ENCODE results near the gene DCPS.
"Not testable (repeated sequence)": the region's sequence is repeated elsewhere in the genome, so short reads cannot be mapped to it uniquely, and the experiment has no call there.

DCPS gene

DNA sequence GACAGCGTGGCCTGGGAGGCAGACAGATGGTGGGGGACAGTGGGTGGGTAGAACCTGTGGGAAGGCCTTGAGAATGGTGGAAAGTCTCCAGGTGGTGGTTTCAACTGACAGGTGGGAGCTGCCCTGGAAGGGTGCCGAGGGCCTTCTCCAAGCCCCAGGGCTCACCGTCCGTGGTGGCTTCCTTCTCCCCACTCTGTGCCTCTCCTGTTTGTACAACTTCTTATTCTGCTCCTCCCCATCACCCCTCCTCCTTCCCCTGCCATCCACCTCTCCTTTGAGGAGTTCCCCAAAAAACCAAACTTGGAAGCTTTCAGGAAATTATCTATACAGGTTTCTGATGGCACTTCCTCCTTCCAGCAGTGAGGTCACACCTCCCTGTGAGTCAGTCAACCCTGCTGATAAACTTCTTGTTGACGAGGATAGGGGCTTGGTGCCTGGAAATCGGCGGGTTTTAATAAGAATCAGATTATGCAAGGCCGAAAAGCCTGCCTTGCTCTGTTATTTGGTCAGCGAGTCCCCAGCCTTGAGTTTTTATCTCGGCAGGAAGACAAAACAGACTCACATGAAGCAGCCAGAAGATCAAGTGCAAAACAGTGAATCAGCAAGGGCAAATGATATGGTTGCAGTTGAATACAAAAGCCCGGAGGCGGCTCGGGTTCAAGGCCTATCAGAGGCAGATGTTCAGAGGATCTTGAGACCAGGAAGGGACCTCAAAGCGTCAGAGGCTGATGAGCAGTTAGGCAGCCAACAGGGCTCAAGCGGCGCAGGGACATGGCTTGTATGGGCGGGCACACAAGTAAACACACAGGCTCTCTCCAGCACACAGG is 42.1 kb downstream of the DCPS start:
- DNase-seq, result no peak

DNA sequence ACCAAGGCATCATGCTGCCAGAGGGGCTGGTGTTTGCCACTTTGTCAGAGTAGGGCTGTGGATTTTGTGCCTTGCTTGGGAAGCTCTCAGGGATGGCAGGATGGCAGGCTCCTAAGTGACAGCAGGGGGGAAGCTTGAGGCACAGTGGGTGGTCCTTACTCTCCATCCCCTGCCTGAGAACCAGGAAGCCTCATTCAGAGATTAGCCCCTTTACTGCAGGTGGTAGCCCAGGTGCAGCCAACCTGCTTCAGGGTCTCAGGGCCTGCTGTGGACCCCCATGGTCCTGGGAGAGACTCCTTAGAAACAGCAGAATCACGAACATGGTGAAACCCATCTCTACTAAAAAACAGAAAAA is 42.7 kb downstream of the DCPS start:
- no peak for DNase-seq

DNA sequence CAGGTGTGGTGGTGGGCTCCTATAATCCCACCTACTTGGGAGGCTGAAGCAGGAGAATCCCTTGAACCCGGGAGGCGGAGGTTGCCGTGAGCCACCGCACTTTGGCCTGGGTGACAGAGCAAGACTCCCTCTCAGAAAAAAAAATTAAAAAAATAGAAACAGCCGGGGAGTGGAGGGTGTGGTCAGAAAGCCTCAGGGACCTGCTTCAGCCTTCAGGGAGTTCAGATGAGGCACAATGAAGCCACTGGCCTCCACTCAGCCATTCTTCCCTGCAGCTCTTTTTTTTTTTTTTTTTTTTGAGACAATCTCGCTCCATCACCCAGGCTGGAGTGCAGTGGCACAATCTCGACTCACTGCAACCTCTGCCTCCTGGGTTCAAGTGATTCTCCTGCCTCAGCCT is 43.1 kb downstream of the DCPS start:
- DNase-seq, result not testable (repeated sequence)

DNA sequence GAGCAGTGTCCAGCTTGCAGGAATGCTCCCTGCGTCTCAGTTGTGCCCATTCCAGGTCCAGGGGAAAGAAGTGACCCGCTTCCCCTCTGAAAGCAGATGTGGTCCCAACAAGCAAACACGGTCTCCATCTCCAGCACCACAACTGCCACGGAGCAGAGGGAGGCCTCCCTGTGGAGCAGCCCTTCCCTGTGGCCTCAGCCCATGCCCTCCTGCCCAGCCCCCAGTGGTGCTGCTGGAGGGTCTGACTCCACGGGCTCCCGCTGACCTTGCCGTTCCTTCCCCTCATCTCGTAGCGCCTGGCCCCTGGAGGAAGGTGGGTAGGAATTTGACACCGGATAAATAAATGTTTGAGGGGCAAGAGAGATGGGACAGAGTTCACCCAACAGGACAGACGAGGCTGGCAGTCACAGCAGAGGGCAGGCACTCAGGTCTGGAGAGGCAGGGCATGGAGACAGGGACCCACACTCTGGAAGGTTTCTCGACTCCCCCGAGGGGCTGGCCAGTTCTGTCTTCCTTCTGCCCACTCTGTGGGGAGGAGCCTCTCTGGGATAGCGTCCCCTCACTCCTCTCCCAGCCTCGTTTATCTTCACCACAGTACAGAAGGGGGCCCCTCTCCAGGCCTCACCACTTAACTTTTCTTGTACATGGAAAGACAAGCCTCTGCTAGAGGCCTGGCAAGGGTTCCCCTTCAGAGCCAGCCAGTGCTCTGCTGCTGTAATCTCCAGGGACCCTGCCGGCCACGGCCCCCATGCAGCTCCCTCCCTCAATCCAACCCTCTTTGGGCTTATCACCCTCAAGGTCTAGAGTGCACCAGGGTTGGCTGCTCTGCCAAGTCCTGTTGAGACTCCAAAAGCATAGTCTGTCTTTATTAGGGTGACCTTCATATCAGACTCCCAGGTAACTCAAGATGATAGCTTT is 44.1 kb downstream of the DCPS start:
- no peak for DNase-seq

DNA sequence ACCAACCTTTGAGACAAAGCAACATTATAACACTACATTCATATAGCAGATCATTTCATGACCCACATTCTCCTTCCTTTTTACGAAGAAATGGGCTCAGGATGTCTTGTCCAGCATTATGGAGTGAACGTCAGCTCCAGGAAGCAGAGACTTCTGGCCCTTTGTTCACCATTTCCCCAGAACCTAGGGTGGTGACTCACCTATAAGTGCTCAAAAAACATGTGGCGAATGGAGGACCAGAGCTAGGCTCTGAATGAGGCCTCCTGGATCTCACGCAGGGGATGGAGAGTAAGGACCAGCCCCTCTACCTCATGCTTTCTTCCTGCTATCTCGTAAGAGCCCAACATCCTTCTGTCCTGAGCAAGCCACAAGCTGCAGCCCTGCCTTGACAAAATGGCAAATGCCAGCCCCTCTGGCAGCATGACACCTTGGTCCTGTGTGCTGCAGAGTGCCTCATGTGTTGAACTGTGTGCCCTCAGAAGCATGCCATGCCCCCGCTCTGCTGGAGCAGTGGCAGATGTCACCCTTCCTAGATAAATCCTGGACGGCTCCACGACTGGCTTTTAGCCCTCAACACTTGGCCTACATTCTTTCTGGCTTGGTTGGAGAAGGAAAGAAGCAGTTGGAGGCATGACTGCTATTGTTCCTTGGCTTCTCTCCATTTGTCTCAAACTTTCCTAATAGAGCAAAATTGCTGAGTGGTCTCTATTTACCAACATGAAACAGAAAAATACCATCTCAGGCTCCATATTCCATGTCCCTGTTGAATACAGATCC is 45.1 kb downstream of the DCPS start:
- no peak for DNase-seq

DNA sequence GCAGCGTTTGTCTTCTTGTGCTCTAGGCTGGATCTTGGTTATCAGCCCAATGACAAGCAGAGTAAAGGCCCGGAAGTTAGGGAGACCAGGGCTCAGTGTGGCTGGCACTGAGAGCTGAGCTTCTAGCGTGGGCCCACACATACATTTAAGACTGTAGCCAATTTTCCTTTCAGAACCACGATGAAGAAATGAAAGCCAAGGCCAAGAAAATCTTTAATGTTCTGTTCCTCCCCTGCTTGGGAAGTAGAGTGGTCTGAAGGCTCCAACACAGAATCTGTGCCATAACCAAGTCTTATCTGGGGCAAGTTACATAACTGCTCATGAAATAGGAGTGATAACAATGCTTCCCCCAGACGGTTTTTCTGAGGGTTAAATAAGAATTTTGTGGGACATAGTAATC is 47.0 kb downstream of the DCPS start:
- DNase-seq, result no peak

DNA sequence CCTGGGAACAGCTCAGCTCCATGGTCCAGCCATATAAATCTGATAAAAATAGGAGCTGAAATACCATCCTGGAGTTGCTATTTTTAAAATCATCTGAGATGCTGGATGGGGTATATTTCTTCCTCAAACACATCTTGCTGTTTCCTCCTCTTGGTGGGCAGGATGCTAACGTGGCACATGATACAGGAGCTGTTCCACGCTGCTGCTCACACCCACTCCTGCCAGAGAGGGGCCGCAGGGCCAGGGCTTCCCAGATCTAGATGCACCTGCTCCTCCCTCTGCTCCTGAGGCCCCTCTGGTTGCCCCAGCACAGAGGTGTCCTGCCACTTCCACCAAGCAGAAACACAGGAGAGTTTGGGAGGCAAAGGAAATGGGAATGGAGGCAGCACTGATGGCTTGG is 48.3 kb downstream of the DCPS start:
- DNase-seq, result no peak

DNA sequence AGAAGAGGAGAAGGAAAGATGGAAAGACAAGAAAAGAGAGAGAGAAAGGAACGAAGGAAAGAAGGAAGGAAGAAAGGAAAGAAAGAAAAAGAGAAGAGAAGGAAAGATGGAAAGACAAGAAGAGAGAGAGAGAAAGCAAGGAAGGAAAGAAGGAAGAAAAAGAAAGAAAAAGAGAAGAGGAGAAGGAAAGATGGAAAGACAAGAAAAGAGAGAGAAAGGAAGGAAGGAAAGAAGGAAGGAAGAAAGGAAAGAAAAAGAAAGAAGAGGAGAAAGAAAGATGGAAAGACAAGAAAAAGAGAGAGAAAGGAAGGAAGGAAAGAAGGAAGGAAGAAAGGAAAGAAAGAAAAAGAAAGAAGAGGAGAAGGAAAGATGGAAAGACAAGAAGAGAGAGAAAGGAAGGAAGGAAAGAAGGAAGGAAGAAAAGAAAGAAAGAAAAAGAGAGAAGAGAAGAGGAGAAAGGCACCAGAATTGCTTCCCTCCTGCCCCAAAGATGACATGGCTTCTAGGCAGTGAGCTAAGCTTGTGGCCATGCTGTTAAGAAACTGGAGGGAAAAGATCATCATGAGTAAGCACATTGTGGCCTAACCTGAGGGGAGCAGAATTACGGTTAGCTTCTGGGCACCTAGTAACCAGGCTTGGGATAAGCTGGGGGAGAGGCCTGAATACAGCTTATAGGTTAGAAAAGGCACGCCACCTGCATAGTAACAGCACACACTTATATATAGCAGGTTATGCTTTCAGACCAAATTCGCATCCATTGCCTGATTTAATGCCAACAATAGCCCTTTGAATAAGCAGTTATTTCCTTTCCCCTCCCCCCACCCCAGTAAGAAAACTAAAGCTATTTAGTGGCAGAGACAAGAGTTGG is 49.3 kb downstream of the DCPS start:
- no peak for DNase-seq

DNA sequence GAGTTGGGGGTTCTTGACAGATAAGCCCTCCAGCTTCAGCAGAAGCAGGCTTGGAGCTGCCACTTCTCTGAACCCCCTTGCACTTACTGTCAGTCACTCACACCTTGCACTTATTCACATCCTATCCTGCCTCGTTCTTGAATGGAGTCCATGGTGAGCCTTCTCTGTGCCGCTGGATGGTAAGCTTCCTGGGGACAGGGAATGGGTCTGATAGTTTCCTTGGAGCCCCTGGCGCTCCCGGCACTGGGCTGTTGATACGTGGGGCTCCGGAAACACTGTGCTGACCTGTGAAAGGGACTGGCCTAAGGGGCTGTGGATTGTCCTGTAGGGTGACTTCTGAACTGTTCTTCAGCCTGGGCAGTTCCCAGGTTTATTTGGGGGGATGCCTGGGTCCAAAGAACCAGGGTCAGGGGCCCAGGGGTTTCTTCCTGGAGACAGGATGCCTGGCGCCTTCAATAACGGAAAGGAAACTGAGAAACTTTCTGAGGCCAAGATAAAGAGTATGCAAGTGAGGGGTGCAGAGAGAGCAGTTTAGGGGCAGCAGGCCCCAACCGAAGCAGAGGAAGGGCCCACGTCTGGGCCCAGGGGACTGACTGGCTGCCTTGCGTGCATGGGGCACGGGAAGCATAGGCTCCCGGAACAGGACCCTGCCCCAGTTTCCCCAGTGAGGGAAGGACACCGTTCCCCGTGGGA is 50.9 kb downstream of the DCPS start:
- DNase-seq, result no peak

DNA sequence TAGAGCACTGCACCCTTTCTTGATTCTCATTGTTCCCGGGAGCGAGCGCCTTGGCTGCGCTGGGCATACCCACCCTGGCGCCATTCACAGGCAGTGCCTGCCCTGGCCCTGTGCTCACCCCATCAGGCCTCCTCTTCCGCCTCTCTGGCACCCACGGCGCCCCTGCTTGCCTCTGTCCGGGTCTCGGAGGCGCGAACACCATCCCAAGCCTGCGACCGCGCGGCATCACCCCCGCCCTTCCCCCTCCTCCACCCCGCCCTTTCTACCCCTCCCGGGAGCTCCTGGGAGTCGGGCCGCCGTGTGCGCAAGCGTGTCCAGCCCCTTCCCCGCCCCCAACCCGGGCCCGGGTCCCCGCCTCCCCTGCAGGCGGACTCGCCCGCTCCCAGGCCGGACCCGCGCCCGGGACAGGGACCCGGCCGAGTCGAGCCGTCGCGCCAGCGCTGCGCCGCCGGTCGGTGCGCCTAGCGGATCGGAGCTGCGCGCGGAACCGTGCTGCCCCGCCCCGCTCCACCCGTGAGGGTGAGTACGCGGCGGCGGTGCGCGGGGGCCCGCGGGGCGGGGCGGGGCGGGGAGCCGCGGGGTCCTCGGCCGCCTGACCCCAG is 51.6 kb downstream of the DCPS start, which contains the start of gene ST3GAL4:
Gene ST3GAL4, plus strand, starts transcription at position 363 of the 602 bp plus-strand sequence. CDS start 50,470 bp downstream, outside the sequence.
- DNase-seq, result peak; percentile 10

DNA sequence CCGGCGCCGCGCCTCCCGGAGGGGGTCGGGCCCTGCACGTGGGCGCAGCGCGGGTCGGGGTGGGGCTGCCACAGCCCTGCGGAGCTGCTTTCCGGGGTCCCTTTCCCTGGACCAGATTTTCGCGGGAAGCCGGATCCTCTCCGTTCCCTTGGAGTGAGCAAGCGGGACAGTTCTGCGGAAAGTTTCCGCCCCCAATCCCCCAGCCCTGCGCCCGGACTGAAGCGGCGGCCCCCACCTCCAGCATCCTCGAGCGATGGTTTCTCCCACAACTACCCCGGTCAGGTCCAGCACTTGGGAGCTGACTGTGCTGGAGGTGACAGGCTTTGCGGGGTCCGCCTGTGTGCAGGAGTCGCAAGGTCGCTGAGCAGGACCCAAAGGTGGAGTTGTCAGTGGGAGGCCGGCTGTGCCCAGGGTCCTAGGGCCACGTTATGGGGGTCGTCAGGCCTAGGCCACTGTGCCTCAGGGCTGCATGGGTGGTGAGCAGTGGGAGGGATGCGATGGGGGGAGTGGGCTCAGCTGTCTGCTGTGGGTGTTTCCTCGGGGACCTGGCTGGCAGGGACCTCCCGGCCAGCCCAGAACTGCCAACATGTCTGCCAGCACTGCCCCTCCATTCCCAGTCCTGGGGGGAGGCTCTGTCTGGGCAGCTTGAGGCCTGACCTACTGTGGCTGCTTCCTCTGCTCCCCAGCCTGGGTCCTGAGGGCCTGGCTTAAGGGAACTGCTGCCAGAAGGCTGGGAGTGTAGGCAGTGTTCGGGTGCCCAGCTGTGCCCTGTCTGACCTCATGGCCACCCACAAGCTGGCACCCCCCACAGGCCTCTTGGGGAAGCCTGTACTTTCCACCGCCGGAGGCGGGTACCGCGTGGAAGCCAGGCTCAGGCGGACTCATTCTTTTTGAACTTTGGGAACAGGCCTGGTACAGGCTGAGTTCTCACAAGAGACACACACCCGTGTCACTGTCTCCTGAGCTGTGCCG is 52.4 kb downstream of the DCPS start:
- DNase-seq, result no peak

DNA sequence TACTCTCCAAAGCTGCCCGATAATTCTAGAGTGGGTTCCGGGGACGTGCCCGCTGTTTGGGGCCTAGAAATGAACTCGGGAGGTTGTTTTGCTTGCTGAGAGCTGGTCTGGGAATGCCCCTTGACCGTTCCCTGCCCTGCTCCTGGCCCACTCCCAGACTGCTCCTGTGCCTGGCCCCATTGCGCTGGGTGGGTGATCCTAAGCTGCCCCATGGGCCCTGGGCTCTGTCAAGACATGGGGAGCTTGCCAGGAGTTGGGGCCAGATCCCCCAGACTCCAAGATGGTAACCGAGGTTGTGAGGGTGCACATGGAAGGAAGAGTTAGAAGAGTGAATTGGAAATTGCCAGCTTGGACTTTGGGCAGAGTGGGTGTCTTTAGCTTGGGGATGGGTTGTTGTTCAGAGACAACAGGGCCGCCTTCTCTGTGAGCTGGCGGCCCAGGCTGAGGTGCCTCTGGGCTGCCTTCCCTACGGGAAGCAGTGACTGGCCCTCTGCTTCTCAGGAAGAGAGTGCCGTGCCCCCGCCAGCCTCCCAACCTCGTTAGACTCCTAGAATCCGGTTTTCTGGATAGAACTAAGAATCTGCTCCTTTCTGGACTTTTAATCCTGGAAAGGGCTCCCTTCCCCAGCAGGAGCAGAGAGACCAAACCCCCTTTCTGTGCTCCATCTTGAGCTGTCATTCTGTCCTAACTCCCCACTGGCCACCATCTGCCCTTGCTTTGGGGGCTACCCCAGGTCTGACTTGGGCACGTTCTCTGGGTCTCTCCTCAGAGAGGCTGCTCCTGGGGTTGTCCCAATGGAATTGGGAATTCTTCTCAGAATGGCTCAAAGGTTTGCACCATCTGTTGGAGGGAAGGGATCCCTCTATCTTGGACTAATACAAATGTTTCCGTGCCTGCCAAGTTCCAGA is 53.4 kb downstream of the DCPS start:
- DNase-seq, result no peak

DNA sequence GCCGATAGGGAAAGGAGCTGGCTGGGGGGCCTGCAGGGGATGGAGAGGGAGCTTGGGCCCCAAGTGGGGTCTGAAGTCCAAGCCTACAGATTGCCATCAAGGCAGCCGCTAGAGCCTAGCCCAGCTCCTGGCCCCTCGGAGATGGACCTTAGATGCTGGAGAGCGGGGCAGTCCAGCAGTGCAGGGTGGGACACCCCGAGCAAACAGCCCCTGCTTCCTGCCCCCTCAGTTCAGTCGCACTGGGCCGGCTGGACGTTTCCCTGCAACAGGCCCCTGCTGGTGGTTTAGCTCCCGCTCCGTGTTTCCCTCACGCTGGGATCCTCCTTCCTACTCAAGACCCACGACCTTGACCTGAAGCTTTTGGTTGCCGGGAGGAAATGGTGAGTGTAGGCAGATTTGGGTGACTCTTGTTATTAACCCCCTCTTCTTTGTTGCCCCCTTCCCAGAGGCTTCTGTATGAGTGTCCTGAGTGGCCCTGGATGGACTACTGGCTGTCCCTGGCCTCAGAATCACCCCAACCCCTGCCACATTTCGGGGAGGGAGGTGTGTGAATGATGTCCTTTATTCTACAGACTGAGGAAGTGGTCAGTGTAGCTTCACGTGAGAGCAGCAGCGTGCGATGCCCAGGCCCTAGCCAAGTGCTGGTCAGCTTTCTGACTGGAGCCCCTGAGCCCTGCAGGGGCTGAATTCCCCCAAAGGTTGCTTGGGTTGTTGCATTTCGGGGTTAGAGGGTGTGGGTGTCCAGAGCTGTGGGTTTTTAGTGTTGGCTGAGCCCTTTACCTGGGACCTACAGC is 54.3 kb downstream of the DCPS start:
- DNase-seq, result no peak

DNA sequence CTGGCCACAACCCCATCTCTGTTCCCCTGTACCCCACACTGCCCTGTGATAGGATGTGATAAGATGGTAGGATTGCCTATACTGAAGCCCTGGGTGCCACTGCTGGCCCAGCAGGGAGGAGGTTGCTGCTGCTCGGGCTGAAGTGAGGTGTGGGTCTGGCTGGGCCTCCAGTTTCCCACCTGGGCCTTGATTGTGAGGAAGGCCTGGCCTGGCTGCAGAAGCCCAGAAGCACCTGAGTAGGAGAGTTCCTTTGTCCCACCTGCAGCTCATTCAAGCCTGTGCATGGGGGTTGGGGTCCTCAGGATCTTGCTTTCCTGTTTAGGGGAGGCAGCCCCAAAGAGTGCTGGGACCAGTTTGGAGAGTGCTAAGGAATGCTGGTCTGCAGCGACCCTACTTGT is 54.9 kb downstream of the DCPS start:
- DNase-seq, result no peak

DNA sequence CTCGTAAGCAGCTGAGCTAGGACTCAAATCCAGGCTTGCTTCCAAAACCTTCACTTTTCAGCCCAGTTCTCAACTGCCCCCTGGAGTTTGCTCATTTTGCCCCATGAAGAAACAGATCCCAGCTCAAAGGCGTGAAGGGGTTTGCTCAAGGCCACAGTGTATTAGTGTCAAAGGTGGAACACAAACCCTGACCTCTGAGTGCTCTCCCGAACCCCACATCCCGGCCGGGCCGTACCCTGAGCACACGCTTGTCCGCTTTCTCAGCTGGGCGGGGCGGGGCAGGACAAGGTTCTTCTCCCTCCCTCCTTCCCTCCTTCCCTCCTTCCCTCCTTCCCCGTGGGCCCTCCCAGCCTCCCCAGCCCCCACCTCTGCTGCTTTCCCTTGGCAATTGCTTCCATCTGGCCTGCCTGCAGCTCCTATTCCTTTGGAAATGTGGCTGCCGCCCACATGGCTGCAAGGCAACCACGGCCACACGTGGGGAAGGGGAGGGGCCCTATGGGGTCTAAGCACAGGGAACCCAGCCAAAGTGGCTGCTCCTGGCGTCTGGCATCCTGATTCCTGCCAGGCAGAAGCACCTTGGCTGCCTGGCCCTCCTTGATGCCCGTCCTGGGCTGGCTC is 55.7 kb downstream of the DCPS start:
- peak; percentile 28 for DNase-seq

DNA sequence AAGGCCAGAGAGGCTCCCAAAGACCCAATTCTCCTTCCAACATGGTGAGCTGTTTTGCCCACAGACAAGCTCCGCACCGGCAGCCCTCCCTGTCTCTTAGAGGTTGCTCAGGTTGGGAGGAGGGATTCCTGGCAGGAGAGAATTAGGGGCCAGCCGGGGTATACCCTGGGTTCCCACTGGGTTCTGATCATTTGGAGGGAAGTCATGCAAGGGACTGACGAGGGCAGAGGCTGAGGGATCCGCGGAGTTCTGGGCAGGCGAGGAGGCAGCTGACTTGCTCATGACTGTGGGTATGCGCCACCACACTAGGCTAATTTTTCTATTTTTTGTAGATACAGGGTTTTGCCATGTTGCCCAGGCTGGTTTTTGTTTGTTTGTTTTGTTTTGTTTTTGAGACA is 56.2 kb downstream of the DCPS start:
- no peak for DNase-seq

DNA sequence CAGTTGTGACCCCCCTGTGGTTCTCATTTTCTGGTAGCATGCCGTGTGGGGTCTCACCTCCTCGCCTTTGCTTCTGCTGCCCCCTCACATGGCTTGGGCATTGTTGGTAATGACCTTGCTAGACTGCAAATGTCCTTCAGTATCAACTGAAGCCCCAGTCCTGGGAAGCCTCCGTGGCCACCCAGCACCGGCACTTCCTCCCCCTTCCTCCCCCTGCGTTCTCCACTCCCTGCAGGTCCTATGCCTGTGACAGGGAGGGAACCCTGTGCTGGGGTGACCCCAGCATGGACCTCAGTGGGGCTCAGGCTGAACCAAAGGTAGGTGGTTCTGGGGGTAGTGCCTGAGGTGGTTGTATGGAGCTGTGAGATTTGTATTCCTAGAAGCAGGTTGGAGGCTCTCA is 57.5 kb downstream of the DCPS start:
- no peak for DNase-seq

Measured in NCI-H1694 treated with DMSO at 0.1 percent for 48 hours (cell line).